AG08395 (cell line): ENCODE results near the gene NBL1.
A peak's percentile ranks its signal among the peaks of the same experiment; 100 is the strongest.

ENCODE experiments used
- DNase-seq: peaks from one replicate; pipeline ENCODE4 v3.0.0; 2012; ENCODE audit warnings: mixed read lengths, low spot score

Gene NBL1

GRCh38 chr1:19643602-19644394, at the start of gene NBL1:
Gene NBL1, plus strand, starts transcription at chr1:19644311. Its CDS starts 10,720 bp downstream, at chr1:19655031.
- peak; percentile 79 for DNase-seq

GRCh38 chr1:19596065-19596713, 47.9 kb upstream of the NBL1 start:
- peak; percentile 50 for DNase-seq

- peak; percentile 99 for DNase-seq
Observed at GRCh38 chr1:19596714-19597495, 47.2 kb upstream of the NBL1 start.

- DNase-seq: peak; percentile 22
Observed at GRCh38 chr1:19597496-19598309, 46.4 kb upstream of the NBL1 start.

- no peak for DNase-seq
Observed at GRCh38 chr1:19599810-19600209, 44.3 kb upstream of the NBL1 start.

GRCh38 chr1:19602486-19602885, 41.6 kb upstream of the NBL1 start:
- DNase-seq: no peak

GRCh38 chr1:19605967-19606366, 38.1 kb upstream of the NBL1 start:
- no peak for DNase-seq

- no peak for DNase-seq
Observed at GRCh38 chr1:19606817-19607642, 37.1 kb upstream of the NBL1 start.

GRCh38 chr1:19608232-19608631, 35.9 kb upstream of the NBL1 start:
- no peak for DNase-seq

GRCh38 chr1:19610282-19610981, 33.7 kb upstream of the NBL1 start:
- DNase-seq: no peak

GRCh38 chr1:19612530-19612929, 31.6 kb upstream of the NBL1 start:
- no peak for DNase-seq

- no peak for DNase-seq
Observed at GRCh38 chr1:19613171-19613703, 30.9 kb upstream of the NBL1 start.

GRCh38 chr1:19615438-19615837, 28.7 kb upstream of the NBL1 start:
- DNase-seq: no peak

GRCh38 chr1:19616489-19616888, 27.6 kb upstream of the NBL1 start:
- no peak for DNase-seq

GRCh38 chr1:19617376-19617775, 26.7 kb upstream of the NBL1 start:
- no peak for DNase-seq

- no peak for DNase-seq
Observed at GRCh38 chr1:19618428-19618827, 25.7 kb upstream of the NBL1 start.

GRCh38 chr1:19619697-19620384, 24.3 kb upstream of the NBL1 start:
- no peak for DNase-seq

GRCh38 chr1:19620786-19621185, 23.3 kb upstream of the NBL1 start:
- DNase-seq: peak; percentile 60

GRCh38 chr1:19621274-19621950, 22.7 kb upstream of the NBL1 start:
- no peak for DNase-seq
